ENCODE data around the gene TBATA. TPM values are rescaled to one million over a fixed set of nuclear protein-coding genes. Genes with fewer than 3 reads are reported as not detected.

The TBATA gene
- total and polyA plus RNA-seq, 11 donors: not detected

- Histone ChIP-seq H3K9me3 (no peaks in the 10 kb centered on the region), H3K27ac (no peak overlapping the region), H3K36me3 (no peaks in the 10 kb centered on the region), H3K4me1 (peaks cover 0 to 10% (median 0%) of the 10 kb centered on the region in 12 donors), H3K27me3 (no peaks in the 10 kb centered on the region), H3K4me3 (no peak overlapping the region)
- intact Hi-C loops (cut with DNase I): no loop called here
- TF ChIP-seq CTCF (IDR thresholded peaks at IDR 0.05) (no peak), POLR2A (IDR thresholded peaks at IDR 0.05) (no peak)
- DNase-seq: no peak
- 95 to 99% (median 98%) methylated on average over 3 of the region's 3 CpGs for WGBS, 4 donors
- no peak for ATAC-seq
These were observed 20.5 kb upstream of the TBATA start for GRCh38 chr10:70805619-70806215.

GRCh38 chr10:70804421-70804808 lies 19.2 kb upstream of the TBATA start:
- Histone ChIP-seq H3K27me3 (no peaks in the 10 kb centered on the region), H3K36me3 (no peaks in the 10 kb centered on the region), H3K4me3 (no peak overlapping the region), H3K4me1 (peaks cover 0 to 10% (median 0%) of the 10 kb centered on the region in 12 donors), H3K9me3 (no peaks in the 10 kb centered on the region), H3K27ac (no peak overlapping the region)
- intact Hi-C loops (cut with DNase I): no loop called here
- ATAC-seq: no peak
- TF ChIP-seq CTCF (IDR thresholded peaks at IDR 0.05): no peak
- TF ChIP-seq POLR2A (IDR thresholded peaks at IDR 0.05): no peak
- 84 to 89% (median 88%) methylated on average over 2 of the region's 2 CpGs for WGBS, 4 donors
- no peak for DNase-seq

GRCh38 chr10:70803775-70804420 lies 18.7 kb upstream of the TBATA start:
- Histone ChIP-seq H3K4me3 (no peak overlapping the region), H3K36me3 (no peaks in the 10 kb centered on the region), H3K4me1 (peaks cover 0 to 6% (median 0%) of the 10 kb centered on the region in 12 donors), H3K9me3 (no peaks in the 10 kb centered on the region), H3K27ac (no peak overlapping the region), H3K27me3 (no peaks in the 10 kb centered on the region)
- TF ChIP-seq POLR2A (IDR thresholded peaks at IDR 0.05) (no peak), CTCF (IDR thresholded peaks at IDR 0.05) (no peak)
- 49 to 74% (median 59%) methylated on average over 2 of the region's 2 CpGs for WGBS, 4 donors
- intact Hi-C loops (cut with DNase I): no loop called here
- peak; percentile 16 to 56 (median 35) for ATAC-seq
- peak in 2 of 5 donors; percentile 43 to 47 for DNase-seq

- 64 to 78% (median 73%) methylated on average over 1 of the region's 1 CpG for WGBS, 4 donors
- no peak for TF ChIP-seq POLR2A (IDR thresholded peaks at IDR 0.05)
- TF ChIP-seq CTCF (IDR thresholded peaks at IDR 0.05): no peak
- Histone ChIP-seq H3K27me3 (peaks cover 0 to 11% (median 0%) of the 10 kb centered on the region in 9 donors), H3K27ac (no peak overlapping the region), H3K9me3 (no peaks in the 10 kb centered on the region), H3K36me3 (no peaks in the 10 kb centered on the region), H3K4me3 (no peak overlapping the region), H3K4me1 (peaks cover 0 to 3% (median 0%) of the 10 kb centered on the region in 12 donors)
- ATAC-seq (no peak), DNase-seq (no peak)
- intact Hi-C loops (cut with DNase I): no loop called here
These were observed 16.7 kb upstream of the TBATA start for GRCh38 chr10:70801854-70802253.

All from heart left ventricle (tissue), 16 donors.